ENCODE results near the gene NTRK3.
"Not testable (repeated sequence)": the region's sequence is repeated elsewhere in the genome, so short reads cannot be mapped to it uniquely, and the experiment has no call there.

NTRK3 gene

DNA sequence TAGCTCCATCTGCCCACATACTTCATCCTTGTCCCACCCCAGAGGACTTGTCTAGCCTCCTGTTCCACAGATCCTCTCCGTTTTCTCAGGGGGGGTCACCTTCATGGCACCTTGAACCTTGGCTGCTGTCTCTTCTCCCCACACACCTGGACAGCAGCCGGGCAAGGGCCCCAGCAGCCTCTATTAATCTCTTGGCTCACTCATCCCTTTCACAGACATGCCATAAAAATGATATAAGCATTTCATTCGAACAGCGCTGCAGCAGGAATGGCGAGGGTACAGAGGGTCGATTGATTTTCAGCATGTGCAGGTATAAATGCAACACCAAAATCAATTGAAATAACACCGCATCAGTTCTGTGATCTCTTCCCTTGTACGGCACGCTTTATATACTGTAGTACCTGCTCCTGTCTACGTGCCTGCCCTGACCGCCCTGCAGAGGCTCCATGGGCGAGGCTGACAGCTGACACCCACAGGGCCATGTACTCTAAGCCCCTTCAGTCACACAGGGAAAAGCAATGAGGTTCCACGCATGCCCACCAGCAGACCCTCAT, 209.9 kb downstream of the NTRK3 start:
- no peak for DNase-seq (ENCODE audit: low read depth)

DNA sequence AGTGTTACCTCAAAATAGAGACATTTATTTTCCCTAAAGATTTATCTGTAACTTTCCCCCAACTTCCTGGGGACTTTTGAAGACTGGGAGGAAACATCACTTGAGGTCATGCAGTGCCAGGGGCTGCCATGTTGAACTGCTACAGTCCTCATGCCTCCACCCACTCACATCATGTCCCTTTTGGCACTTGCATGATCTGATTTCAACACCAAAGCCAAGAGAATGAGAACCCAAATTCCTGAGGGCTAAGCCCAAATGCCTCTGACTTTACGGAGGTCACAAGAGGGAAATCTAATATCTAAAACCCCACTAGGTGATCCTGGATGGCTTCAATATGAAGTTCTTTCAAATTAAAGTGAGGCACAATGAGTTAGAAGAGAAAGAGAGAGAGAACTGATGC, 213.1 kb downstream of the NTRK3 start:
- TF ChIP-seq, protein P1, sequence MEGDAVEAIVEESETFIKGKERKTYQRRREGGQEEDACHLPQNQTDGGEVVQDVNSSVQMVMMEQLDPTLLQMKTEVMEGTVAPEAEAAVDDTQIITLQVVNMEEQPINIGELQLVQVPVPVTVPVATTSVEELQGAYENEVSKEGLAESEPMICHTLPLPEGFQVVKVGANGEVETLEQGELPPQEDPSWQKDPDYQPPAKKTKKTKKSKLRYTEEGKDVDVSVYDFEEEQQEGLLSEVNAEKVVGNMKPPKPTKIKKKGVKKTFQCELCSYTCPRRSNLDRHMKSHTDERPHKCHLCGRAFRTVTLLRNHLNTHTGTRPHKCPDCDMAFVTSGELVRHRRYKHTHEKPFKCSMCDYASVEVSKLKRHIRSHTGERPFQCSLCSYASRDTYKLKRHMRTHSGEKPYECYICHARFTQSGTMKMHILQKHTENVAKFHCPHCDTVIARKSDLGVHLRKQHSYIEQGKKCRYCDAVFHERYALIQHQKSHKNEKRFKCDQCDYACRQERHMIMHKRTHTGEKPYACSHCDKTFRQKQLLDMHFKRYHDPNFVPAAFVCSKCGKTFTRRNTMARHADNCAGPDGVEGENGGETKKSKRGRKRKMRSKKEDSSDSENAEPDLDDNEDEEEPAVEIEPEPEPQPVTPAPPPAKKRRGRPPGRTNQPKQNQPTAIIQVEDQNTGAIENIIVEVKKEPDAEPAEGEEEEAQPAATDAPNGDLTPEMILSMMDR (IDR thresholded peaks at IDR 0.05; ENCODE audit: insufficient read depth, low read depth, low read length, missing control alignments): no peak
- no peak overlapping the region for H3K4me3 ChIP-seq (ENCODE audit: low read length)
- no peak for DNase-seq (ENCODE audit: low read depth)

More for the DNA sequence above, 209.9 kb downstream of the NTRK3 start:
- TF ChIP-seq, protein P1 (IDR thresholded peaks at IDR 0.05; ENCODE audit: insufficient read depth, low read depth, low read length, missing control alignments): no peak
- no peak overlapping the region for H3K4me3 ChIP-seq (ENCODE audit: low read length)

DNA sequence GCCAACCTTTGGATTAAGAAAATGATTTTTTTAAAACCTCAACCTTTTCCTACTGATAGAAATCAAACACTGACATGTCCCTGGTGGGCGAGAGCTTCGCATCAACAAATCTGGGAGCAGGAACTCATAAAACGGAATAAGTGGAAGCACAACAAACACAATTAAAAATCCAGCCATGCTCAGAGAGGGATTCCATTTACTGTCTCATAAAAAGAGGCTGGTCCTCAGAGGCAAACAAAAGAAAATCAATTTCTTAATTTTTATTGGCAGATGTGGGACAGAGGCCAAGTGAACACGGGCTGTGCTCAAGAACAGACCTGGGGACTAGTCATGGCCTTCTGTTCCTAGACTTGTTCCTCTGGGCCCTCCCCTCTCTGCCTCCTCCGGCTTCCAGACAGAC, 214.5 kb downstream of the NTRK3 start:
- TF ChIP-seq, protein P1 (IDR thresholded peaks at IDR 0.05; ENCODE audit: insufficient read depth, low read depth, low read length, missing control alignments): no peak
- no peak for DNase-seq (ENCODE audit: low read depth)
- H3K4me3 ChIP-seq (ENCODE audit: low read length): no peak overlapping the region

DNA sequence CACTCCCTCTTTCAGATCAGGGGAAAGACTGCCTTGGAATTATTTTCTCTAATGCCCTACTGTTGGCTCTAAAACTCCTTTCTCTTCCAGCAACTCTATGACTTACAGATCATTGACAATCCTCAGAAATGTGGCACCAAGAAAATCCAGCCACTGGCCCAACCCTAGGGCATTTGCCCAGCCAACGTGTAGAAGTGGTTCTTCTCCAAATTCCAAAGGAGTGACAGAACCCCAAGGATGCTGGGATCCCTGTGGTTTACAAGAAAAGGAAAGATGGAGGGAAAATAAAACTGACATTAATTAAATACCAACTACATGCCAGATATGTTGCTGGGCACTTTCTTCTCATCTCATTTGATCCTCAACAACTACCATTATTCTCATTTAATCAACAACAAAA, 216.0 kb downstream of the NTRK3 start:
- TF ChIP-seq, protein P1 (IDR thresholded peaks at IDR 0.05; ENCODE audit: insufficient read depth, low read depth, low read length, missing control alignments): no peak
- no peak overlapping the region for H3K4me3 ChIP-seq (ENCODE audit: low read length)
- DNase-seq (ENCODE audit: low read depth): no peak

DNA sequence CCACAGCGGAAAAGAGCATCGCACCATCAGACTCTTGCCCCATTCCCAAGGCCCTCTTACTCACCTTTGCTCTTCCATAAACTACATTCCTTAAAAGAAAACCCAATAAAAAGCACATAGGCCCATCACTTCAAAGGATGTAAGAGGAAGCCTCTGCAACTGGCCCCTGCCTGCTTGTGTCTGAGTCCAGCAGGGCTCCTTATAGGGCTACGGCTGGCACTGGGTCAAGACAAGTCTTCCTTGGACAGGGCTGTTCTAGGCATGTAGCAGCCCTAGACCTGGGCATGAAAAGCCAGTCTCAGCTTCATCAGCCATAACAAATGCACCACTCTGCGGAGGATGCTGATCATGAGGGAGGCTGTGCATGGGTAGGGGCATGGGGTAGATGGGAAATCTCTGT, 218.3 kb downstream of the NTRK3 start:
- TF ChIP-seq, protein P1 (IDR thresholded peaks at IDR 0.05; ENCODE audit: insufficient read depth, low read depth, low read length, missing control alignments): no peak
- H3K4me3 ChIP-seq (ENCODE audit: low read length): no peak overlapping the region
- no peak for DNase-seq (ENCODE audit: low read depth)

DNA sequence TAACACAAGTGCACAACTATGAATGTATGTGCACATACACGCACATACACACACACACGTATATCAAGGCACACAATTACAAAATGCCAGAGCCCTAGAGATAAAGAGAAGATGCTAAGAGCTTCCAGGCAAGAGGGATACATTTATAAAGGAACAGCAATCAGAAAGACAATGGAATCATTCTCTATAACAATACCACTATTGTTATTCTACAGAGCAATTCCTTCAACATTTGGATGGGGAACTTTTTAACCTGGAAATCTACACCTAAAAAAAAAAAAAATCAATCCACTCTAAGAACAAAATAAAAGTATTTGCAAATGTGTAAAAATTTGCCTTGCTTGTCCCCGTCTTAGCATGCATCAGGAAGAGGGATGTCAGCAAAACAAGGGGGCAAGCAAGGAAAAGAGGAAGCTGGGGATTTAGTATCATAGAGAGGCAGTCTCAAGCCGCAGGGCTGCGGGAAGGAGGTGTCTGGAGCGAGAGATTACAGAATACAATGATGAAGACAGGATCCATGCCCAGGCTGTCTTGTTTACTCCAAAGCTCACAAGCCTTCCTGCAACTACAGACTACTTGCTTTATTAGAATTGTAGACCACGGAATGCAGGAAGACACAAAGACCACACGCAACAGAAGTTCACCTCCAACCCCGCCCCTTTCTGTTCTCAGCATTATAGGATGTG, 220.2 kb downstream of the NTRK3 start:
- TF ChIP-seq, protein P1 (IDR thresholded peaks at IDR 0.05; ENCODE audit: insufficient read depth, low read depth, low read length, missing control alignments): no peak
- H3K4me3 ChIP-seq (ENCODE audit: low read length): no peak overlapping the region
- no peak for DNase-seq (ENCODE audit: low read depth)

DNA sequence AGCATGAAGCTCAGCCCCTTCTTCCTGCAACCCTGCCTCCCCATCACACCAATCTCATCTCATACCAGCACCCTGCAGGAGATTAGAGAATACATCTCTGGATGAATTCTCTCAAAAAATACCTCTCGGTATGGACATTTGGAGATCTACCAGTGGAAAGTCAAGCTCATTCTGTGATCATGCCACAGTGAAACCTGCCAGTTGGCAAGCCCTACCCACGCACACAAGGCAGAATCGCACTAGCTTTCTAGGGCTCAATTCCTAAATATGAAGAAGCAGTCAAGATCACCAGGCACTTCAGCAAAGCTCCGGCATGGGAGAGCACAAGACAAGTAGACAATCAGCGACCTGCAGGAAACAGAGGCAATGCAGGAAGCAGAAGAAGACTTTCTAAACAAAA, 221.2 kb downstream of the NTRK3 start:
- H3K4me3 ChIP-seq (ENCODE audit: low read length): no peak overlapping the region
- TF ChIP-seq, protein P1 (IDR thresholded peaks at IDR 0.05; ENCODE audit: insufficient read depth, low read depth, low read length, missing control alignments): no peak
- DNase-seq (ENCODE audit: low read depth): no peak

DNA sequence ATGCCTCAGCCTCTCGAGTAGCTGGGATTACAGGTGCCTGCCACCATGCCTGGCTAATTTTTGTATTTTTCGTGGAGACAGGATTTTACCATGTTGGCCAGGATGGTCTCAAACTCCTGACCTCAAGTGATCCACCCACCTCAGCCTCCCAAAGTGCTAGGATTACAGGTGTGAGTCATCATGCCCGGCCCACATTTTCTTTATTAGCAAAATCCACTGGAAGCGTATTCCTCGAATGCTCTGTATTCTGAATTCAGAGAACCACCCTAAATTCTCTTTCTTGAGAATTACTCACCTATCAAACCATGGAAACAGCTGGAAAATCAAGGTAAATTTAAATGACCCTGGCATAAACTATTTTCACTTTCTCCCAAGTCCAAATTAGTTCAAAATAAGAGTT, 223.1 kb downstream of the NTRK3 start:
- not testable (repeated sequence) for DNase-seq (ENCODE audit: low read depth); H3K4me3 ChIP-seq (ENCODE audit: low read length)
